Sigmoid colon (tissue), 4 donors: Measurements from ENCODE around the gene SPON1.
"Not testable (repeated sequence)": the region's sequence is repeated elsewhere in the genome, so short reads cannot be mapped to it uniquely, and the experiment has no call there.

Source experiments
- CTCF ChIP-seq, 4 experiments: fragments of 450-650 bp in 3 of 4; fragments of 200-600 bp in 1 of 4; IDR thresholded peaks; one replicate each; pipeline ENCODE4 v1.5.1; 2016 to 2019; ENCODE audit warnings: antibody characterized with exemption in 4 of 4, mild to moderate bottlenecking in 3 of 4, moderate library complexity in 2 of 4
- EP300 ChIP-seq, 4 donors: sonication (generic); formaldehyde crosslinking; IDR thresholded peaks; one replicate each; pipeline ENCODE4 v1.6.1; 2017; ENCODE audit warnings: antibody characterized with exemption in 4 of 4
- POLR2AphosphoS5 ChIP-seq, 4 donors: sonication (generic); formaldehyde crosslinking; IDR thresholded peaks; one replicate each; pipeline ENCODE4 v1.6.1; 2017; ENCODE audit warnings: antibody characterized with exemption in 4 of 4

DNA sequence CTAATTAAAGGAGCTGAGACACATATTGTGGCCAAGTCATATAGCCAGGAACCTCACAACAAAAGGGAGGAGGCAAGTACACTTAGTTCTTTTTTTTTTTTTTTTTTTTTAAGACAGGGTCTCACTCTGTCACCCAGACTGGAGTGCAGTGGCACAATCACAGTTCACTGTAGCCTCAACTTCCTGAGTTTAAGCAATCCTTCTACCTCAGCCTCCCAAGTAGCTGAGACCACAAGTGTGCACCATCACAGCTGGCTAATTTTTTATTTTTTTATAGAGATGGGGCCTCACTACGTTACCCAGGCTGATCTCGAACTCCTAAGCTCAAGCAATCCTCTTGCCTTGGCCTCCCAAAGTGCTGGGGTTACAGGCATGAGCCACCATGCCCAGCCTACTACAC lies 73.0 kb downstream of the SPON1 start:
- not testable (repeated sequence) for TF ChIP-seq CTCF, POLR2AphosphoS5, EP300 (IDR thresholded peaks at IDR 0.05)
